8988T (cell line): Measurements from ENCODE around the gene SAMD5.
"Not testable (repeated sequence)": the region's sequence is repeated elsewhere in the genome, so short reads cannot be mapped to it uniquely, and the experiment has no call there.

Experiments
- DNase-seq: peaks from one replicate; pipeline ENCODE4 v3.0.0; 2011

The SAMD5 gene

DNA sequence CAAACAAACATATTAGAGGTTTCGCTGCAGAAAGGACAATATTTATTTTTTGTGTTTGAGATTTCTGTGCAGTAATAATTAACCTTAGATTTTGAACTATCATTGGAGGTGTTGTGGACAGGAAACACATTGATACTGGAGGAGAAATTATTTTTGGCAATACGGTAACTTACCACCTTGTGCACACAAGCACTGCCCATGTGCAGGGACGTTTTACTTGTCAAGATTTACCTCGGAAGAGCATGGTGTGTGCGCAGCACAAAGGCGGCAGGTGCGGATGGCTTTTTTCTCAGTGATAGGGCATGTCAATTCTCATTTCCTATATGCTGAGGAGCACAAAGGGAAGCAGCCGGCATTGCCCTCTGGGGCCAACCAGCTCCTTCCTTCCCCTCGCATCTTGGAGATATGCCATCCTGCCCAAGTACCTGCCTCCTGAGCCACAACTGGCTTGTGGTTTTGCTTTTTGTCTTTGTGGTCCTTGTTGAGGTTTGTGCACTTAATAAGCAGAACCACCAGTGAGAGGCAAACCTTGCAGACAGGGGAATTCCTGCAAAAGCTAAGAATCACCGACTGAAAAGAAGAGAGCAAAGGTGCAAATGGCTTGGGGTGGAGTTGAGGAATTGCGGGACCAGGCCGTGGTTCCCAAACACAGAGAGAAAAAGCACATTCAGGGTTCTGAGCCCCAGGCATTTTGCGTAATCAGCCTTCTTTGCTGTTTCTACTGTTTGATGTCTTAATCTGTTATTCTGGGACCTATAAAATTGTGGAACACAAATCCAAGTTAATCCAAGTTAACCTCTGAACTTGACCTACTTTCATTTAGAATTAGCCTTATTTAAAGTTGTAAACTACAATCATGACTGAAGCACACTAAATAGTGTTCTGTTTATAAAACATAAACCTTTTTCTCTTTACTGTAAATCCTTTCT is 21.9 kb downstream of the SAMD5 start:
- no peak for DNase-seq

DNA sequence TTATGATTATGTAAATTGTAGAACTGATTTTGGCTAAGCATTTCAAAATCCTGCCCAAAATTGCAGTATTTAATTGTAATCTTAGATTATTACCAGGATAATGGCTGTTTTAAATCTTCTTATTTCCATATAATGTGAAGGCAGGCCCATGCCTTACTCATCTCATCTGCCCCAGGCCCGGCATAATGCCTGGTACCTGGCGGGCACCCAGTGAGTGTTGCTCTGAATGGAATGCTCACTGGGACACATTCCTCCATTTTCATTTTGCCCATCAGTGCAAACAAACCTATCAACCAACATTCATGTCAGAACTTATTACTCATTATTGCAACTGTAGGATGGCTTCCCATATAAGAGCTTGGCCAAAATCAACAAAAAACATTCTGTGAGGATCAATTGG is 22.8 kb downstream of the SAMD5 start:
- no peak for DNase-seq

DNA sequence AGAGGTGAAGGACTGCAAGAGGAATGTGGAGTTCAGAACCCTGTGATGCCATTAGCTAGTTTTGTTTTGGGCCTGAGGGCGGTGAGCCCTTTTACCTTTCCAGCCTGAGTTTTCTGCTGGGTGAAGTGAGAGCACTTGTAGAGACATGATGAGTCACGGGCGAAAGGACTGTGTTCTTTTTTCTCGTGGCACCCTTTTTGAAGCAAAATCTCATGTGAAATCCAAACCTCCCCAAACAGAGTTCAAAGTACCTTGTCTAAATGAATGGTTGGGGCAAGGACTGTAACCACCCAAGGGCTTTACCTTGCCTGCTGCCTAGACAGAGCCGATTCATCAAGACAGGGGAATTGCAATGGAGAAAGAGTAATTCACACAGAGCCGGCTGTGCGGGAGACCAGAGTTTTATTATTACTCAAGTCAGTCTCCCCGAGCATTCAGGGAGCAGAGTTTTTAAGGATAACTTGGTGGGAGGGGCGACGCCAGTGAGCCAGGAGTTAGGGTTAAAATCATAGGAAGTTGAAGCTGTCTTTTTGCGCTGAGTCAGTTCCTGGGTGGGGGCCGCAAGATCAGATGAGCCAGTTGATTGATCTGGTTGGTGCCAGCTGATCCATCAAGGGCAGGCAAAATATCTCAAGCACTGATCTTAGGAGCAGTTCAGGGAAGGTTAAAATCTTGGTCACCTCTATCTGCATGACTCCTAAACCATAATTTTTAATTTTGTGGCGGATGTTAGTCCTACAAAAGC is 25.8 kb downstream of the SAMD5 start:
- DNase-seq: no peak

DNA sequence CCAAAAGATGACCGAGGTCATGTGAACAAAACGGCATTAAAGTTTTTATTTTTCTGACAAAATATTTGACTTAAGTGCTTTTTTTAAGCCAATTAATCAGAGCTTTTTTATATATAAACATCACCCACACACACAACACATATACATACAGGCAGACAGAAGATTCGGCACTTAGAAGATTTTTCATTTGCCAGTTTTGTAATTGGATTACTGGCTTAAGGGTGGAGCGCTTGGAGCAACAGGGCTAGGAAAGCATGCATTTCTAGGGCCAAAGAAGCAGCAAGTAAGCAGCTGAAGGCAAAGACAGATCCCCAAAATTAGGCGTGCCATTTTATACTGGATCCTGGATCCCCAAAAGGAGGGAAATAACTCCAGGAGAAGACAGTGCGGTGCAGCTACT is 30.3 kb downstream of the SAMD5 start:
- no peak for DNase-seq

DNA sequence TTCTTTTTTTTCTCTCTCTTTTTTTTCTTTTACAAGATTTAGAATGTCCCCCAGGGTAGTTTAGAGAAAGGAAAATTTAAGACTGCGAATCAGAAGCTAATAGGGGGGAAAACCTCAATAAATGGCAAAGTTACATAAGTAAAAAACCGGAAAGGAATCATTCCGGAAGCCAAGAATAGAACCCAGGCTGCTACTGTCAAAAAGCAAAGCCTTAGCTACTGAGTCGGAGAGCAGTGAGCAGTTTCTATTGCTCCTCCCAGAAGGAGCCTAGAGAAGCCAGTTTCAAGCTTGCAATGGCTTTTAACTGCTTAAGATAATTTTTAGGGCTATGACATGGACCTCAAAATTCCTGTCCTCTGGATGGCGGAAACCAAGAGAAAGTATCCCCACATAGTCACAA is 31.6 kb downstream of the SAMD5 start:
- DNase-seq: no peak

DNA sequence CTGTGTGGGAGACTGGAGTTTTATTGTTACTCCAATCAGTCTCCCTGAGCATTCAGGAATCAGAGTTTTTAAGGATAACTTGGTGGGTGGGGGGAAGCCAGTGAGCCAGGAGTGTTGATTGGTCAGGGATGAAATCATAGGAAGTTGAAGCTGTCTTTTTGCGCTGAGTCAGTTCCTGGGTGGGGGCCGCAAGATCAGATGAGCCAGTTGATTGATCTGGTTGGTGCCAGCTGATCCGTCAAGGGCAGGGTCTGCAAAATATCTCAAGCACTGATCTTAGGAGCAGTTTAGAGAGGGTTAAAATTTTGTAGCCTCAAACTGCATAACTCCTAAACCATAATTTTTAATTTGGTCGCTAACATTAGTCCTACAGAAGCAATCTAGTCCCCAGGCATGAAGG is 33.9 kb downstream of the SAMD5 start:
- DNase-seq: not testable (repeated sequence)

DNA sequence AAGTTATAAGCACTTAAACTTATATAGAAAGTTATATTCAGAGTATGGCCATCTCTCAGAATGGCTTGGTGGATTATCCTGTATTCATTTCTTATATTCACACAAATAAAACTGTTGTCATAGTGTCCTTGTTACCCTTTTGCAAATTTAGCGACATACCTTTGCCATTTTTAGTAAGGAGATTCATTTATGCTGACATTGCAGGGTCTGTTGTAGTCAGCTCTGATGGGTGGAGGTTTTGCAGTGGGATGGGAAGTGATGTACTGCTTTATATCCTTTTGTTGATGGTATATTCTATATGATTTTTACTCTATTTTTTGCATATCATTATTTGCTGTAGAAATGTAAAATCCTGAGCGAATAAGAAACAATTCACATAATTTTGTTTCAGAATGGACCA is 35.9 kb downstream of the SAMD5 start:
- no peak for DNase-seq

DNA sequence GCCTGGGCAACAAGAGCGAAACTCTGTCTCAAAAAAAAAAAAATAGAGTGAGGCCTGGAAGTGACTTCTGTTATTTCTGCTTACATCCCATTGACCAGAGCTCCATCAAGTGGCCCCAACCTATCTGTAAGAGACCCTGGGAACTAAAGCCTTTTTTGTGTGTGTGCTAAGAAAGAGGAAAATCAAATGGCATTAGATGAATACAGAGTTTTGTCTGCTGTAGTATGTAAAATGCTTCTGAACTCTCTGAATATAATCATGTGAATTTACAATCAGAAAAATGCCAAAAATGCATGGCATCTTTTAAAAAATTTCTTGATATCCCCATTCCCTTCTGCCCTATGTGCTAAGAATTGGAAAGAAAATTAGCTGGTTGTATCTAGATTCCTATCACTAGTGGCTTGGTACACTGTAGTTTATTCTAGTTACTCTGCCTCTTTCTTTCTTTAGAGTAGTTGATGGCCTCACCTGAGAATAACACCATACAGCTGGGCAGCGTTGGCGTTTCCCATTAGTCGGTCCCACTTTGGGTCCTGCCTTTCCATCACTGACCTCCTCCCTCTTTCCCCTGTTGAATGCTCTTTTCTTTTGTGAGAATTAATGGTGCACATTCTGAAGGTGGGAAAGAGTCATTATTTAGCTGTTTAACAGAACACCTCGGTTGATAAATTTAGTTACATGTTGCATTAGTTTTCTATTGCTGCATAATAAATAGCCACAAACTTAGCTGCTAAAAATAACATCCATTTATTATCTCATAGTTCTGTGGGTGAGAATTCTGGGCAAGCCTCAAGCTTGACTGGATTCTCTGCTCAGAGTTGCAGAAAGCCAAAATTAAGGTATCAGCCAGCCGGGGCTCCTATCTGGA is 38.2 kb downstream of the SAMD5 start:
- DNase-seq: no peak

DNA sequence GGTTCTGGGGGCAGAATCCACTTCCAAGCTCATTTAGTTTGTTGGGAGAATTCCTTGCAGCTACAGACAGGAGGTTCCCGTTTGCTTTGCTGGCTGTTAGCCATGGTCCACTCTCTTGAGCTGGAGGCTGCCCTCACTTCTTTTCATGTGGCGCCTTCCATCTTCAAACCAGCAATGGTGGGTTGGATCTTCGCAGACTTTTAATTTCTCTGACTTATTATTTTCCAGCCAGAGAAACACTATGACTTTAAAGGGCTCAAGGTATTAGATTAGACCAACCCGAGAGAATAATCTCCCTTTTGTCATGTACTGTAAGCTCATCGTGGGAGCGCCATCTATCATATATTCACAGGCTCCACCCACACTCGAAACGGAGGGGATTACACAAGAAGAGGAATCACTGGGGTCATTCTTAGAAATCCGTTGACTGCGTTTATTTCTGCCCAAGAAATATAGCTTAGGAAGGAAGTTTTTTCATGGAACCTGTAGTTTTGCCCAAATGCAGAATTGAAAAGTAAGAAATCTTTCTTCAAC is 38.9 kb downstream of the SAMD5 start:
- no peak for DNase-seq

DNA sequence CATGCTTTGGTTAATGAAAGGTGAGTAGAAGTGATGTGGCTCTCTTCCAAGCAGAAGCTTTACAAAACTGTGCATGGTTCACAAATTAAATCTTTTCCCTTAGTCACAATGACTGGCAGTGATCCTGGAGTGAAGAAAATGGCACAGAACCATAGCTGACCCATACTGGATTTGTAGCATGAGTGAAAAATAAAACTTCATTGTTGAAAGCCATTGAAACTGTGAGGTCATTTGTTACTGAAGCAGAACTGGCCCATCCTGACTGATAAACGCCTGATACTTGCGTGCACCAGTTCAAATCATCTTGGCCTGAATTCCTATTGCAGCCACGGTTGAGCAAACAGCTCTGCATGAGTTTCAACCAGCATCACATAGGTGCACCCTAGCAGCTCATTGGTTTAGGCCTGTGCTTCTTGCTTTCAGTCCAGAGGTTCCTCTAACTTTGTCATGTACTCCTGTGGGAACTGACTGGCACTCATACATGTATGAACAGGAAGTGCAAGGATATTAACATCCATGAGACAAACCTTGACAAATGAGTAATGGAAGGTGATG is 40.5 kb downstream of the SAMD5 start:
- DNase-seq: no peak

DNA sequence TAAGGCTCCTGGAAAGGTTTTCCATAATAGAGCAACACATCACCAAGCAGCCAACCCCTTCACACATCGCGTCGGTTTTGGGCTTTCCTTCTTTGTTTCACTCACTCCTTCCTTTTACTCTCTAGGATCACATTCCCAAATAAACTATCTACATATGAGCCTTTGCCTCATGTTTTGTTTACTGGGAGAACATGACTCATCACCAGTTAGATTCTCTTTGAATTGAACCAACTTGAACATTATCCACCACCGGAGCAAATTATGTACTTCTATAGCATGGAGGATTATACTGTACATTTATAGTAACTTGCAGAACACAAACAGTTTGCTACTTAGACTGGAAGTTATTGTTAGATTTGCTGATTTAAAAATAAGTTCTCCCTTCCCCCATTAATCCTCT is 41.0 kb downstream of the SAMD5 start:
- DNase-seq: no peak

DNA sequence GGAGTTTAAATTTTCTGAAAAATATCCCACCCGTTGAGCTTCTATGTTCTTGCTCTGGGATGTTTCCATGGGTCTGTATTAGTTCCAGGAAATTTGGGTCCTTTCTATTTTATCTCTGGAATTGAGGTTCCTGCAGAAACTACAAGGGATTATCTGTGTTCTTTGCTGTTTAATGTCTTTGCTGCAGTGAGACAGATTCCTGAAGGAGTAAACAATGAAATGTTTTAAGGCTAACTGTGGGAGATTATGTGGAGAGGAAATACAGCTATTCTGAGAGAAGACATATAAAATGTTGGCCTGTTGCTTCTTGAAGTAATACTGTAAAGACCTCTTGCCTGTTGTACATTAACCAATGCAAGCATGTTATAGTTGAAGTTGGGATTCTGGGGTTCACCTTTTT is 43.5 kb downstream of the SAMD5 start:
- no peak for DNase-seq

DNA sequence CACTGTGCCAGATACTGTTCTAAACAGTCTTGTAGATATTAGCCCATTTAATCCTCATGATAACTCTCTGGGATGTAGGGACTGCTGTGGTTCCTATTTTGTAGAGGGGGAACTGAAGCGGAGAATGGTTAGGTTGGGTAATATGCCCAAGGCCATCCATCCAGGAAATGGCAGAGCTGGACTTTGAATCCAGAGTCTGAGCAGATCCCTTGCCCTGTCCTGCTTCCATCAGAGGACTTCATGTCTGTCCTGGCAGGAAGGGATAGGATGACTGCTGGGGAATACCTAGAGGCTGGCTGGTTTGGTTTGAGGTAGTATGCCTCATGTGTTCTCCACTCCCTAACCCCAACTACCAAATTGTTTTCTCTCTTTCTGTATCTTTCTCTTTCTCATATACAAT is 44.6 kb downstream of the SAMD5 start:
- DNase-seq: no peak

DNA sequence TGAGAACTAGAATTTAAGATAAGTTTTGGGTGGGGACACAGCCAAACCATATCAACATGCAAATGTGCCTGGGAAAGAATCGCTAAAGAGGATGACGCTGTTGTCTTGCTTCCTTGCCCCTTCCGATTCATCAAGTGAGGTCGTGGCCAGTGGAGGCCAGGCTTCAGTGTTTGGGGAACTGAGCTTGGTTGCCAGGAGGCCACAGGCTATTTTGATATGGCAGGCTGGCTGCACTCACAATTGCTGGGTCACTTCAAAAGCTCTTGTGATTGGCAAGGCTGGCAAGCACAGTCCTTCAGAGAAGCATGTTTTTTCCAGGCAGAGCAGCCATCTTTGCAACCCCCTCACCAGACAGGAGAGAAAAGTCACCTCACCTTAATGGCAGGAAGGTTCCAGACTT is 45.8 kb downstream of the SAMD5 start:
- no peak for DNase-seq

DNA sequence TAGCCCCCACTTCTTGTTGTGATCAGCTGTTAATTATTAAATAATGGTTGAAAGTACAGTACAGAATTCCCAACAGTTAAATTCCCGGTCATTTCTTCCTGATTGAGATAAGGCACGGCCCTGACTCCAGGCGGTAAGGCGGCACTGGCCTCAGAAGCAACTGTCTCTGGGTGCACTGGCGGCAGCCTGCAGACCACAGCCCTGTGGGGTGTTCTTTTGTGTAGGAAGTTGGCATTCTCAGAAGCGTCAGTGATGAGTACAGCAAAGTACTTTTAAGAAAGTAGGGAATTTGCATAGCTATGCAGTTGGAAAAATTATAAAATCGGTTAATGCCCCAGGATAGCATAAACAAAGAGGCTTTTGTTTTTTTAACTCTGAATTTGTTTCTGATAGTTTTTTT is 50.5 kb downstream of the SAMD5 start:
- no peak for DNase-seq

DNA sequence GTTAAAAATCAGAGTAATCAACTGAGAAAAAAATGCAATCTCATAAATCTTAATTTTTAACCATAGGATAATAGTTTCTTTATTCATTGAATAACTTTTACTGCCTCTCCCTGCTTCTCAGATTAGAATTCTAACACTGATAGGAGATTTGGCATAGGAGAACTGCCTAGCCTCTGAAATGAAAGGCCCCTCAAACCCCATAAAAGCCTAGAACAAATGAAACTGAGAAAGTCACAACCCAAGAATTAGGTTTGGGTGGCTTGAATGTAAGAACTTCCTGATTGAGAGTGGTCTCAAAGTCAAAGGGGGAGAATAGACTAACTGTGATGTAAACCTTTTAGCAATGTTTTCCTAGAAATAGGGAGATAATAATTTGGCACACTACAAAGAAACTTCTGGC is 52.2 kb downstream of the SAMD5 start:
- DNase-seq: no peak

DNA sequence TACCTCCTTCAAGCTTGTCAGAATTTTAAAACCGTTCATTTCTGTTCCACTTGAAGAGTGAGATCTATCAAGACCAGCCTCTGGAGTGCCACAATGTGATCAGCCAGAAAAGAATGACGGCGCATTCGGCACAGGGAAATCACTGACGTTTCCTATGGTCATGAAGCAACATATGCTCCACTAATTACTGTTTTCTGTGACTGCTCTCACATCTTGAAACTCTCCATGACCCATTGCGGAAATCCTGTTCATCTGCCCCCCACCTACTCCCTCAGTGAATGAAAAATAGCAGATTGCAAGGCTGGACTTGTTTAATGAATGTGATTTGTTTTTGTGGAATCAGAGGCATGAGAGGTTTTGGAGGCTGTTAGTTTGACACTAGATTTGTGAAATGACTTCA is 53.2 kb downstream of the SAMD5 start:
- no peak for DNase-seq

DNA sequence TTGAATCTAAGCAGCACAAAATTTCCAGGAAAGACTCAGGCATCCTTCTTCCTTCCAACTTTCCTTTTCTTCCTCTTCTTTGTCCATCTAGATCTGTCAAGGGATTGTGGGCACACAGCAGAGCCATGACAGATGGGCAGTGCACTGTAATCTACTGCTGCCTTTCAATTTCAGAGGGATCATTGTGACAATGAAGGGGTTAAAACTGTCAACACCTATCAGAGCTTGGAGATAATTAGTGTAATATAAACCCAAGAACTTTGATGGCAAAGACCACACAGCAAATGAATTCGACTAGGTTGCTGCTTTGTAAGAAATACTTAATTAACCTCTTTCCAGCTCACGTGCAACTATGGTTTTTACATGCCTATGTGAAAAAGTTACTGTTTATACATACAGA is 55.0 kb downstream of the SAMD5 start:
- no peak for DNase-seq

DNA sequence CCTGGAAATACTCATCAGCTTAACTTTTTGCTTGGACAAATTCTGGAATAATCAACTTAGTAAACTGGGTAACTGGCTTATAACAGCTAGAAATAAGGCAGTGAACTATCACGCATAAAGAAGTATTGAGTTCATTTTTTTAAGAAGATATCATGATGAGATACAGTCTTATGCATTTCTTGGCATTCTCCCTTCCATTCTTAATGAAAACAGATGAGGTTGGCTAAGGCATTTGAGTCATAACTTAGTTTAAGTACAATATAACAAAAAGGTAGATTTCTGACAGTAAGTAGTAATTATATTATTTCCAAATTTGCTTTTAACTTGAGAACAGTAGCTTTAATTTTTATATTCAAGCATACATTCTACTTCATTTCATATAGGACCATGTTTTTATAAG is 56.1 kb downstream of the SAMD5 start:
- DNase-seq: no peak

DNA sequence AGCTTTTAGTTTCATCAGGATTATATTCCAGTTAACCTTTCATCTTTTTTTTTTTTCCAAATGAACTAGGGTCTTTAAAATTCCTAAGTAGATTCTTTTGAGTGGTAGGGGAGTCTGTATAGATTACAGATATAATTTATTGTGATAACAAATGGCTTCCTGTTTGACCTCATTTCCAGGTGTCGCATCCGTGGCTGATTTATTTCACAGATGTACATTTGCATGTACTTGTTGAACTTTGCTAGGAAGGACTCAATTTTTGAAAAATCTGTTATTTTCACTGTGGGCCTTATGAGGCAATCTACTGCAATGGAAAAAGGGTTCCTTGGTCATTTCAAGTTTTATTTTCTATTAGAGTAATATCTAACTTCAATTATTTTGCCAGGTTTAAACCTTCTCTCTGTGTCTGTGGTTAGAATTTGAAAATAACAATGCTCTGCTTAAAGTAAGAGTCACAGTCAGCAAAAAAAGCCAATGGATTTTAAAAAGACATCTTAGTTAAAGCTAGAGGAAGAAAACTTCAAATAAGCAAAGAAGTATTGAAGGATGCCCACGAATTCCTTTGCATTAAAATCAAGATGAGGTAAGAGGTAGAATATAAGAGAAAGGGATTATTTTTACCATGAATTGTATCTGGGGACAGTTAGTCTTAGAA is 57.9 kb downstream of the SAMD5 start:
- no peak for DNase-seq

DNA sequence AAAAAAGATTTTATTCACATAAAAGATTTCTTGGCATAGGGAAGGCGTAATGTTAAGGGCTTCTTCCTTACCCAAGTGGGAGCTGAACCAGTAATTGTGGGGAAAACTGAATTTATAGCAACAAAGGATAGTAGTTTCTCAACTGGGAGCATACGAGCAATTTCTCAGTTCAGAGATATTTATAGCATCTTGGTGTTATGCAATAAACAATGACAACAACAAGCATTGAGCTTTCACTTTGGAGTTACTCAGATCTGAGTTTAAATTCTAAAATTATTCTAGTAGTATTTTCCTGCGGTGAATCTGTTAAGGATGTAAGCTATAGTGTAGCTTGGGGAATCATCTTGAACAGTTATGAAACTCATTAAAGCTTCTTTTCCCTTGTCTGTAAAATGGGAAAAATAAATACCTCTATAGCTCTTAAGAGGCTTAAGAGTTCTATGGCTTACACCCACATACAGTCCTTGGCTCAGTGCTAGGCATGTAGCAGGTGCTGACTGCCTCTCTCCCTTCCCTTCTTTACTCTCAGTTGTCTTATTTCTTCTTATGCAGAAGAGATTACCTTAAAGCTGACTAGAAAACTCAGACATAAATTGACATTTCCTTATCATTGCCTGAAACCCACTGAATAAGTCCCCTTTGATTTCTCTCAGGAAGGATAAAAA is 58.8 kb downstream of the SAMD5 start:
- DNase-seq: no peak

DNA sequence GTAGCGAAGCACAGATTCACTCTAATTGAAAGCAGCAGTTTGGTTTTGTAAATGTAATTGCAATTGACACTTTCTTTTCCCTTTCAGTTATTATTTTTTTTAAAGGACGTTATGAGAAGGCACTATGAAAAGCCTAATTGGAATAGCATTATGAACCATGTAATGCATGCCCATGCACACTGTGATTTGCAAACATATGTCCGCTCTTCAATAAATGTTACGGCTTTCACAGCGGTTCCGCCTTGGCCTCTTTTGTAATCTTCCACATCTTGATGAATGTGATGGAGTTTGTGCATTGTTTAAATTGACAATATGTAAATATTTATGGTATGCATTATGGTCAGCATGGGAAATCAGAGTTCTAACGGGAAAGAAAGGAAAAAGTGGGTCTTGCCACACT is 61.3 kb downstream of the SAMD5 start:
- DNase-seq: no peak
